Breast epithelium (tissue), 3 donors: ENCODE data around the gene FAM170B.

Experiments
- POLR2A ChIP-seq: fragments of 450-650 bp; IDR thresholded peaks from one replicate; pipeline ENCODE4 v1.6.1; 2016; ENCODE audit warnings: antibody characterized with exemption, mild to moderate bottlenecking, moderate library complexity
- TF ChIP-seq, protein P1 (sequence below), 3 donors: fragments of 450-650 bp; IDR thresholded peaks; one replicate each; pipeline ENCODE4 v1.5.1; 2016 to 2017; ENCODE audit warnings: antibody characterized with exemption in 3 of 3, mild to moderate bottlenecking in 3 of 3, moderate library complexity in 3 of 3

DNA sequence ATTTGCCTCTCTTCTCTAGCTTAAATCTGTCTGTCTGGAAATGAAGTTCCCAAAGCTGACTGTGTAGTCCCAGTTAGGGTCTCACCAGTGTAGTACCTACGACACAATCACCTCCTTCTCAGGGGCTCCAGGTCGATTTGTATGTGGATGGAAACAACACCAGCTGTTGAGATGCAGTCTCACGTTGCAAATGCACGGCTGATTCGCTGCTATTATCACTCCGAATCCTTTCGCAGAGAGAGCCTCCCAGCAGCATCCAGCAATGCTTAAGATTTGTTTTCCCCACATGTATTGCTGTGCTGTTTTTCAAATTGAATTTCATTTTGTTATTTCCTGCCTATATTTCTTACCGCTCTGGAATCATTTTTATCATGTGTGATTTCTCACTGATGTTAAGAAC is 34.8 kb downstream of the FAM170B start:
- TF ChIP-seq, protein P1, sequence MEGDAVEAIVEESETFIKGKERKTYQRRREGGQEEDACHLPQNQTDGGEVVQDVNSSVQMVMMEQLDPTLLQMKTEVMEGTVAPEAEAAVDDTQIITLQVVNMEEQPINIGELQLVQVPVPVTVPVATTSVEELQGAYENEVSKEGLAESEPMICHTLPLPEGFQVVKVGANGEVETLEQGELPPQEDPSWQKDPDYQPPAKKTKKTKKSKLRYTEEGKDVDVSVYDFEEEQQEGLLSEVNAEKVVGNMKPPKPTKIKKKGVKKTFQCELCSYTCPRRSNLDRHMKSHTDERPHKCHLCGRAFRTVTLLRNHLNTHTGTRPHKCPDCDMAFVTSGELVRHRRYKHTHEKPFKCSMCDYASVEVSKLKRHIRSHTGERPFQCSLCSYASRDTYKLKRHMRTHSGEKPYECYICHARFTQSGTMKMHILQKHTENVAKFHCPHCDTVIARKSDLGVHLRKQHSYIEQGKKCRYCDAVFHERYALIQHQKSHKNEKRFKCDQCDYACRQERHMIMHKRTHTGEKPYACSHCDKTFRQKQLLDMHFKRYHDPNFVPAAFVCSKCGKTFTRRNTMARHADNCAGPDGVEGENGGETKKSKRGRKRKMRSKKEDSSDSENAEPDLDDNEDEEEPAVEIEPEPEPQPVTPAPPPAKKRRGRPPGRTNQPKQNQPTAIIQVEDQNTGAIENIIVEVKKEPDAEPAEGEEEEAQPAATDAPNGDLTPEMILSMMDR (IDR thresholded peaks at IDR 0.05): no peak
- TF ChIP-seq POLR2A: no peak
